ENCODE data around the gene RTN4R. TPM values are rescaled to one million over a fixed set of nuclear protein-coding genes. Genes with fewer than 3 reads are reported as not detected.

RTN4R gene
- total and polyA plus RNA-seq, 2 of the 13 experiments (the other 11 are each of a cell fraction or from before 2014, with no cell fraction given): 0.22 to 0.77 TPM

GRCh38 chr22:20244691-20245576 lies 23.2 kb downstream of the RTN4R start:
- H3K9me3 ChIP-seq (ENCODE audit: low read length): no peaks in the 10 kb centered on the region
- H3K27me3 ChIP-seq (ENCODE audit: control insufficient read depth in 1 of 2, insufficient read depth in 2 of 2, low read length in 2 of 2): peaks cover 5 to 63% of the 10 kb centered on the region in 2 experiments
- H3K79me2 ChIP-seq (ENCODE audit: insufficient read depth, low read length): no peaks in the 10 kb centered on the region
- no peak for ATAC-seq
- DNase-seq (ENCODE audit: low spot score): no peak
- in situ Hi-C loops (cut with HindIII; ENCODE audit: extremely low pct_ligation_motif_present, low pct_unique_long_range_greater_than_20kb): no loop called here
- no peak for TF ChIP-seq KLF11 (CRISPR knock-in tag; IDR thresholded peaks at IDR 0.05)
- TF ChIP-seq ZNF569 (CRISPR knock-in tag; IDR thresholded peaks at IDR 0.05; ENCODE audit: borderline replicate concordance): no peak
- no peak for TF ChIP-seq FOXO1 (CRISPR knock-in tag; IDR thresholded peaks at IDR 0.05)
- no peak for TF ChIP-seq ZNF235 (CRISPR knock-in tag; IDR thresholded peaks at IDR 0.05; ENCODE audit: borderline replicate concordance)
- no peak for TF ChIP-seq TAF1 (CRISPR knock-in tag; IDR thresholded peaks at IDR 0.05)
- no peak for TF ChIP-seq RFX3 (CRISPR knock-in tag; IDR thresholded peaks at IDR 0.05)
- no peak for TF ChIP-seq ZHX1 (CRISPR knock-in tag; IDR thresholded peaks at IDR 0.05; ENCODE audit: low read depth)
- no peak for TF ChIP-seq ZNF576 (CRISPR knock-in tag; IDR thresholded peaks at IDR 0.05)
- TF ChIP-seq ZIK1 (CRISPR knock-in tag; IDR thresholded peaks at IDR 0.05; ENCODE audit: borderline replicate concordance, low read depth): no peak
- TF ChIP-seq, protein P1, sequence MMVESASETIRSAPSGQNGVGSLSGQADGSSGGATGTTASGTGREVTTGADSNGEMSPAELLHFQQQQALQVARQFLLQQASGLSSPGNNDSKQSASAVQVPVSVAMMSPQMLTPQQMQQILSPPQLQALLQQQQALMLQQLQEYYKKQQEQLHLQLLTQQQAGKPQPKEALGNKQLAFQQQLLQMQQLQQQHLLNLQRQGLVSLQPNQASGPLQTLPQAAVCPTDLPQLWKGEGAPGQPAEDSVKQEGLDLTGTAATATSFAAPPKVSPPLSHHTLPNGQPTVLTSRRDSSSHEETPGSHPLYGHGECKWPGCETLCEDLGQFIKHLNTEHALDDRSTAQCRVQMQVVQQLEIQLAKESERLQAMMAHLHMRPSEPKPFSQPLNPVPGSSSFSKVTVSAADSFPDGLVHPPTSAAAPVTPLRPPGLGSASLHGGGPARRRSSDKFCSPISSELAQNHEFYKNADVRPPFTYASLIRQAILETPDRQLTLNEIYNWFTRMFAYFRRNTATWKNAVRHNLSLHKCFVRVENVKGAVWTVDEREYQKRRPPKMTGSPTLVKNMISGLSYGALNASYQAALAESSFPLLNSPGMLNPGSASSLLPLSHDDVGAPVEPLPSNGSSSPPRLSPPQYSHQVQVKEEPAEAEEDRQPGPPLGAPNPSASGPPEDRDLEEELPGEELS (CRISPR knock-in tag; IDR thresholded peaks at IDR 0.05): no peak
- TF ChIP-seq ZNF589 (CRISPR knock-in tag; conservative IDR thresholded peaks at IDR 0.05): no peak
- TF ChIP-seq ZNF224 (CRISPR knock-in tag; IDR thresholded peaks at IDR 0.05): no peak
- no peak for FAIRE-seq
- ChIA-PET POLR2A (no interaction called here), CTCF (ENCODE audit: low intra/inter-chr PET ratio, low total read pairs) (no interaction called here)
- BruUV-seq (replicated peaks): no TSS peak
- 16% methylated on average over 9 of the region's 24 CpGs for WGBS (ENCODE audit: low lambda C conversion rate)
- no peak overlapping the region for H3K4me3 ChIP-seq (replicated peaks in 1 of 3; ENCODE audit: insufficient read depth in 1 of 3, low read depth in 2 of 3, low read length in 3 of 3)
- H3K4me2 ChIP-seq (ENCODE audit: low read depth, low read length): no peak overlapping the region
- 0 out of 2 replicates have a peak, but pooled peaks cover 2% of the 10 kb centered on the region for H4K20me1 ChIP-seq (ENCODE audit: insufficient read depth, low read length)
- intact Hi-C loops (cut with micrococcal nuclease; ENCODE audit: unreplicated experiment): no loop called here
- H3K27ac ChIP-seq (ENCODE audit: extremely low read length, insufficient read depth, low read length): no peak overlapping the region
- H2AFZ ChIP-seq (ENCODE audit: low read length): no peak overlapping the region
- no peaks in the 10 kb centered on the region for H3K36me3 ChIP-seq (replicated peaks in 1 of 2; ENCODE audit: control insufficient read depth in 1 of 2, insufficient read depth in 2 of 2, low read length in 2 of 2)
- no peaks in the 10 kb centered on the region for H3K4me1 ChIP-seq (ENCODE audit: insufficient read depth, low read length)
- no peak overlapping the region for H3K9ac ChIP-seq (ENCODE audit: insufficient read depth, low read depth, low read length)

Measured in HepG2 (cell line).